Measurements from ENCODE around the gene INSL3.

DNA sequence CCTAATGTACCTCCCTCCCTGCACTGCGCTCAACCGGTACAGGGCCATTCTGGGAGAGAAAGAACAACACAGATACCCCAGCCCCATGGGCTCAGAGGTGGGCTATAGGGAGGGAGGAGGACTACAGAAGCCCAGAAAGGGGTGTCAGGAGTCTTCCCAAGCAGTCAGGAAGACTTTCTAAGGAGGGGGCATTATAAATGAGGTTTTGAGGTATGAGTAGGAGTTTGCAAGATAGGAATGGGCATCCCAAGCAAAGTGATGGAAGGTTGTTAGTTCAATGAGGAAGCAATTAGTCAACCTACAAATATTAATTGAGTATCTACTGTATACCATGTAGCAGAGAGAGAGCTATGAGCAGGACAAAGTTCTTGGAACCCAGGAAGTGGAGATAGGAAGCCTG is 32.7 kb downstream of the INSL3 start:
- TF ChIP-seq POLR2AphosphoS5 (IDR thresholded peaks at IDR 0.05; ENCODE audit: low read depth, low read length) (no peak), JUND (IDR thresholded peaks at IDR 0.05) (no peak)

Data from SK-N-SH (cell line).